ENCODE data around the gene APBB2.

The APBB2 gene

GRCh38 chr4:40992472-40993295, 221.7 kb downstream of the APBB2 start:
- Histone ChIP-seq H2AFZ (ENCODE audit: low read length) (no peak overlapping the region), H3K27me3 (ENCODE audit: insufficient read depth, low read length) (no peaks in the 10 kb centered on the region), H3K4me2 (ENCODE audit: low read length) (peak overlapping the region; percentile 11; the same call in 1 of the 2 replicates), H3K27ac (ENCODE audit: low read depth, low read length, poor library complexity, severe bottlenecking) (peak overlapping the region; percentile 88), H3K9me3 (ENCODE audit: low read length) (no peaks in the 10 kb centered on the region), H3K4me3 (ENCODE audit: low read depth, low read length, poor library complexity, severe bottlenecking) (no peak overlapping the region), H3K36me3 (ENCODE audit: insufficient read depth, low read length) (no peaks in the 10 kb centered on the region), H3K9ac (ENCODE audit: low read length) (no peak overlapping the region), H4K20me1 (ENCODE audit: insufficient read depth, low read length) (no peaks in the 10 kb centered on the region), H3K79me2 (ENCODE audit: insufficient read depth, low read length) (no peaks in the 10 kb centered on the region), H3K9me2 (ENCODE audit: low read depth, low read length) (no peaks in the 10 kb centered on the region), H3K4me1 (ENCODE audit: insufficient read depth, low read length, severe bottlenecking) (peaks cover 33% of the 10 kb centered on the region), H3F3A (ENCODE audit: insufficient read depth, low read length) (no peaks in the 10 kb centered on the region)
- no peak for TF ChIP-seq CTCF (IDR thresholded peaks at IDR 0.05; ENCODE audit: low read length)
- no peak for TF ChIP-seq EZH2 (IDR thresholded peaks at IDR 0.05; ENCODE audit: borderline replicate concordance, low read length)

- H4K20me1 ChIP-seq (ENCODE audit: insufficient read depth, low read length): no peaks in the 10 kb centered on the region
- no peak overlapping the region for H3K9ac ChIP-seq (ENCODE audit: low read length)
These were observed 222.4 kb downstream of the APBB2 start for GRCh38 chr4:40991908-40992307.

GRCh38 chr4:40990899-40991265, 223.5 kb downstream of the APBB2 start:
- no peaks in the 10 kb centered on the region for H3K9me3 ChIP-seq (ENCODE audit: low read length)
- no peaks in the 10 kb centered on the region for H3K79me2 ChIP-seq (ENCODE audit: insufficient read depth, low read length)
- peak overlapping the region; percentile 88 for H3K27ac ChIP-seq (ENCODE audit: low read depth, low read length, poor library complexity, severe bottlenecking)
- H3K4me2 ChIP-seq (ENCODE audit: low read length): no peak overlapping the region; the same call in 1 of the 2 replicates
- no peaks in the 10 kb centered on the region for H3F3A ChIP-seq (ENCODE audit: insufficient read depth, low read length)
- H3K27me3 ChIP-seq (ENCODE audit: insufficient read depth, low read length): no peaks in the 10 kb centered on the region
- H2AFZ ChIP-seq (ENCODE audit: low read length): no peak overlapping the region
- no peak for TF ChIP-seq CTCF (IDR thresholded peaks at IDR 0.05; ENCODE audit: low read length)
- TF ChIP-seq EZH2 (IDR thresholded peaks at IDR 0.05; ENCODE audit: borderline replicate concordance, low read length): no peak
- H3K36me3 ChIP-seq (ENCODE audit: insufficient read depth, low read length): no peaks in the 10 kb centered on the region
- no peaks in the 10 kb centered on the region for H3K9me2 ChIP-seq (ENCODE audit: low read depth, low read length)
- H4K20me1 ChIP-seq (ENCODE audit: insufficient read depth, low read length): no peaks in the 10 kb centered on the region
- no peak overlapping the region for H3K9ac ChIP-seq (ENCODE audit: low read length)
- H3K4me3 ChIP-seq (ENCODE audit: low read depth, low read length, poor library complexity, severe bottlenecking): no peak overlapping the region
- H3K4me1 ChIP-seq (ENCODE audit: insufficient read depth, low read length, severe bottlenecking): peaks cover 33% of the 10 kb centered on the region

More at GRCh38 chr4:40991908-40992307, 222.4 kb downstream of the APBB2 start:
- Histone ChIP-seq H3K36me3 (ENCODE audit: insufficient read depth, low read length) (no peaks in the 10 kb centered on the region), H3K27ac (ENCODE audit: low read depth, low read length, poor library complexity, severe bottlenecking) (peak overlapping the region; percentile 88), H3K9me2 (ENCODE audit: low read depth, low read length) (no peaks in the 10 kb centered on the region), H3K9me3 (ENCODE audit: low read length) (no peaks in the 10 kb centered on the region), H2AFZ (ENCODE audit: low read length) (no peak overlapping the region), H3K4me3 (ENCODE audit: low read depth, low read length, poor library complexity, severe bottlenecking) (no peak overlapping the region), H3K27me3 (ENCODE audit: insufficient read depth, low read length) (no peaks in the 10 kb centered on the region), H3F3A (ENCODE audit: insufficient read depth, low read length) (no peaks in the 10 kb centered on the region), H3K79me2 (ENCODE audit: insufficient read depth, low read length) (no peaks in the 10 kb centered on the region), H3K4me2 (ENCODE audit: low read length) (peak overlapping the region; percentile 31; the same call in 1 of the 2 replicates), H3K4me1 (ENCODE audit: insufficient read depth, low read length, severe bottlenecking) (peaks cover 33% of the 10 kb centered on the region)
- TF ChIP-seq EZH2 (IDR thresholded peaks at IDR 0.05; ENCODE audit: borderline replicate concordance, low read length): no peak
- TF ChIP-seq CTCF (IDR thresholded peaks at IDR 0.05; ENCODE audit: low read length): no peak

Measured in OCI-LY1 (cell line).